Suprapubic skin (tissue), 4 donors: ENCODE results near the gene SYNJ2BP. TPM values are rescaled to one million over a fixed set of nuclear protein-coding genes. Genes with fewer than 3 reads are reported as not detected.

Source experiments
- DNase-seq, 2 donors: peaks; one replicate each; pipeline ENCODE4 v3.0.0-alpha.2; 2019; ENCODE audit warnings: low spot score in 2 of 2
- H3K27ac ChIP-seq: fragments of 200-600 bp; sonication (generic); one replicate; pipeline ENCODE4 v1.5.1; 2019
- H3K27me3 ChIP-seq: fragments of 200-600 bp; sonication (generic); one replicate; pipeline ENCODE4 v1.5.1; 2019
- H3K36me3 ChIP-seq: fragments of 200-600 bp; sonication (generic); one replicate; pipeline ENCODE4 v1.5.1; 2019
- H3K4me1 ChIP-seq: fragments of 200-600 bp; sonication (generic); one replicate; pipeline ENCODE4 v1.5.1; 2019
- H3K4me3 ChIP-seq: fragments of 200-600 bp; sonication (generic); one replicate; pipeline ENCODE4 v1.5.1; 2019; ENCODE audit warnings: mild to moderate bottlenecking
- H3K9me3 ChIP-seq: fragments of 200-600 bp; sonication (generic); one replicate; pipeline ENCODE4 v1.5.1; 2019
- EP300 ChIP-seq: sonication (generic); formaldehyde crosslinking; IDR thresholded peaks from one replicate; pipeline ENCODE4 v1.6.1; 2017; ENCODE audit warnings: antibody characterized with exemption
- POLR2A ChIP-seq, 2 donors: fragments of 450-650 bp; IDR thresholded peaks; one replicate each; pipeline ENCODE4 v1.6.1; 2017; ENCODE audit warnings: antibody characterized with exemption in 2 of 2, mild to moderate bottlenecking in 2 of 2, moderate library complexity in 2 of 2
- POLR2AphosphoS5 ChIP-seq, 3 donors: sonication (generic); formaldehyde crosslinking; IDR thresholded peaks; one replicate each; pipeline ENCODE4 v1.6.1; 2017; ENCODE audit warnings: antibody characterized with exemption in 3 of 3
- WGBS: methylation state at CpG from one replicate; pipeline ENCODE4 v1.1.5; 2018; 5-methylcytosine and 5-hydroxymethylcytosine counted together
- total RNA-seq, 4 donors: library from RNA; depleted of rRNA; stranded (reverse); fragments of >200 nt; gene quantifications; one replicate each; pipeline ENCODE4 v1.1.0, GENCODE V29; 2016
- TF ChIP-seq, protein P1 (sequence below), 2 donors: fragments of 200-600 bp in 1 of 2; fragments of 450-650 bp in 1 of 2; sonication (generic) in 1 of 2; IDR thresholded peaks; one replicate each; pipeline ENCODE4 v1.5.1; 2016 to 2019; ENCODE audit warnings: antibody characterized with exemption in 2 of 2, mild to moderate bottlenecking in 1 of 2, moderate library complexity in 1 of 2

The SYNJ2BP gene
- total RNA-seq, 4 donors from 2014 or later = 10.1 to 25.9 (median 14.9) TPM

- H3K4me3 ChIP-seq = no peak overlapping the region
- H3K4me1 ChIP-seq = no peaks in the 10 kb centered on the region
- TF ChIP-seq POLR2A (IDR thresholded peaks at IDR 0.05) (no peak), POLR2AphosphoS5 (IDR thresholded peaks at IDR 0.05) (no peak), EP300 (no peak)
- no peak for DNase-seq
- H3K36me3 ChIP-seq = peaks cover 13% of the 10 kb centered on the region
- H3K27me3 ChIP-seq = no peaks in the 10 kb centered on the region
- WGBS = 92% methylated on average over 6 of the region's 6 CpGs
- H3K27ac ChIP-seq = no peak overlapping the region
- no peaks in the 10 kb centered on the region for H3K9me3 ChIP-seq
These were observed 25.1 kb downstream of the SYNJ2BP start for GRCh38 chr14:70391493-70392391.

DNA sequence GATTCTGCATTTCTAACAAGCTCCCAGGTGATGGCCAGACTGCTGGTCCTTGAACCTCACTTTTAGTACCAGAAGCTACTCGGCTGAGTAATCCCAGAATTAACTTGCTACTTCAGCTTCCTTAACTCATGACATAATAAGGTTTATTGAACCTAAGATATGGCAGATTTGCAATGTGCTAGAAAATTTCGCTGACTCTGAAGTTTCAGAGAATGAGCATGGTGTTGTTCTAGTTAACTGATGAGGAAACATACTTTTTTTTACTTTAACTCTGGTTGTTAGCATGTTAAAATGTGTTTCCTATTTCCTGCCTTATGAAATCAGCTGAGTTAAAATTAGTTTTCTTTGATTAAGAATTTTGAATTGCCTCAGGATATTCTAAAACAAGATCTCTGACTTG lies 34.4 kb downstream of the SYNJ2BP start:
- WGBS = 73% methylated on average over 2 of the region's 2 CpGs
- DNase-seq = no peak
- Histone ChIP-seq H3K27me3 (no peaks in the 10 kb centered on the region), H3K4me3 (no peak overlapping the region), H3K9me3 (no peaks in the 10 kb centered on the region), H3K27ac (no peak overlapping the region), H3K36me3 (peaks cover 22% of the 10 kb centered on the region), H3K4me1 (no peaks in the 10 kb centered on the region)
- TF ChIP-seq POLR2A (IDR thresholded peaks at IDR 0.05) (no peak), POLR2AphosphoS5 (IDR thresholded peaks at IDR 0.05) (no peak), EP300 (no peak)
- TF ChIP-seq, protein P1, sequence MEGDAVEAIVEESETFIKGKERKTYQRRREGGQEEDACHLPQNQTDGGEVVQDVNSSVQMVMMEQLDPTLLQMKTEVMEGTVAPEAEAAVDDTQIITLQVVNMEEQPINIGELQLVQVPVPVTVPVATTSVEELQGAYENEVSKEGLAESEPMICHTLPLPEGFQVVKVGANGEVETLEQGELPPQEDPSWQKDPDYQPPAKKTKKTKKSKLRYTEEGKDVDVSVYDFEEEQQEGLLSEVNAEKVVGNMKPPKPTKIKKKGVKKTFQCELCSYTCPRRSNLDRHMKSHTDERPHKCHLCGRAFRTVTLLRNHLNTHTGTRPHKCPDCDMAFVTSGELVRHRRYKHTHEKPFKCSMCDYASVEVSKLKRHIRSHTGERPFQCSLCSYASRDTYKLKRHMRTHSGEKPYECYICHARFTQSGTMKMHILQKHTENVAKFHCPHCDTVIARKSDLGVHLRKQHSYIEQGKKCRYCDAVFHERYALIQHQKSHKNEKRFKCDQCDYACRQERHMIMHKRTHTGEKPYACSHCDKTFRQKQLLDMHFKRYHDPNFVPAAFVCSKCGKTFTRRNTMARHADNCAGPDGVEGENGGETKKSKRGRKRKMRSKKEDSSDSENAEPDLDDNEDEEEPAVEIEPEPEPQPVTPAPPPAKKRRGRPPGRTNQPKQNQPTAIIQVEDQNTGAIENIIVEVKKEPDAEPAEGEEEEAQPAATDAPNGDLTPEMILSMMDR (IDR thresholded peaks at IDR 0.05) = no peak

- Histone ChIP-seq H3K36me3 (peaks cover 8% of the 10 kb centered on the region), H3K27me3 (no peaks in the 10 kb centered on the region), H3K4me3 (no peak overlapping the region), H3K27ac (no peak overlapping the region), H3K4me1 (no peaks in the 10 kb centered on the region), H3K9me3 (no peaks in the 10 kb centered on the region)
- TF ChIP-seq POLR2AphosphoS5 (IDR thresholded peaks at IDR 0.05) (no peak), EP300 (no peak), POLR2A (IDR thresholded peaks at IDR 0.05) (no peak)
- TF ChIP-seq, protein P1 (IDR thresholded peaks at IDR 0.05) = no peak
- no peak for DNase-seq
These were observed 36.1 kb downstream of the SYNJ2BP start for GRCh38 chr14:70380824-70381223.

- Histone ChIP-seq H3K27ac (no peak overlapping the region), H3K4me1 (no peaks in the 10 kb centered on the region), H3K4me3 (no peak overlapping the region), H3K36me3 (peaks cover 15% of the 10 kb centered on the region), H3K27me3 (no peaks in the 10 kb centered on the region), H3K9me3 (no peaks in the 10 kb centered on the region)
- no peak for DNase-seq
- TF ChIP-seq EP300 = no peak
- TF ChIP-seq POLR2AphosphoS5 (IDR thresholded peaks at IDR 0.05) = no peak
- TF ChIP-seq, protein P1 (IDR thresholded peaks at IDR 0.05) = no peak
- TF ChIP-seq POLR2A (IDR thresholded peaks at IDR 0.05) = no peak
- WGBS = 80% methylated on average over 1 of the region's 1 CpG
These were observed 38.2 kb downstream of the SYNJ2BP start for GRCh38 chr14:70378696-70379095.

Other genes with a start within 250 kb of the SYNJ2BP start
- gene SLC8A3, start 228.1 kb downstream of the SYNJ2BP start, total RNA-seq = under 1 TPM in 2 of 4 donors, not detected in 2; 0.21 to 0.76 TPM
- 10 to 100 TPM in 3 of 4 donors, 1 to 10 TPM in 1; 8.9 to 24.5 (median 20.8) TPM for gene COX16, start 57.4 kb downstream of the SYNJ2BP start, total RNA-seq
- not detected for gene ADAM21, start 35.1 kb upstream of the SYNJ2BP start, total RNA-seq
- gene ADAM20, start 117.9 kb upstream of the SYNJ2BP start, total RNA-seq = 1 to 10 TPM in 2 of 4 donors, under 1 TPM in 2; 0.16 to 5.6 (median 0.89) TPM
- gene MED6, start 183.6 kb upstream of the SYNJ2BP start, total RNA-seq = 10 to 100 TPM; 38.1 to 76.0 (median 42.1) TPM
- gene TTC9, start 224.8 kb upstream of the SYNJ2BP start, total RNA-seq = 1 to 10 TPM; 3.6 to 8.7 (median 4.7) TPM